Stimulated activated CD8-positive, alpha-beta memory T cell treated with anti-CD3 and anti-CD28 coated beads, Interleukin-4, amount 100 ng/mL, for 48 hours (primary cell): ENCODE results near the gene TFE3.
"Not testable (repeated sequence)": the region's sequence is repeated elsewhere in the genome, so short reads cannot be mapped to it uniquely, and the experiment has no call there.

Experiments used
- DNase-seq: peaks from one replicate; pipeline ENCODE4 v3.0.0-alpha.2; 2020

TFE3 gene

DNA sequence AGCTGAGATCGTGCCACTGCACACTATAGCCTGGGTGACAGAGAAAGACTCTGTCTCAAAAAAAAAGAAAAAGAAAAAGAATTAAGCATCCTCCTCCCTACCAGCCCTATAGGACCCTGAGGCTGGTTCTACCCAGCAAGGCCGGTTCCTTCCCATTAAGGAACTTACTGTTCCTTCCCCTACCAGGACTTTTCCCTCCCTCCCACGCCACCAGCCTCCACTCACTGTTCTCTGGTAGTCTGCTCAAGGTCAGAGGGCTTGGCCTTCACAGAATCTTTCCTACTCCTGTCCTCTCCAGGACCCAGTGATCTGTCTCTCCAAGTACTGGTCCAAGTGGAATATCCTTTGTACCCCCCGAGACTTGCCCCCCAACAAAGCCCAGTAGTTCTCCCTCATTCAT lies 42.5 kb downstream of the TFE3 start:
- DNase-seq = no peak

DNA sequence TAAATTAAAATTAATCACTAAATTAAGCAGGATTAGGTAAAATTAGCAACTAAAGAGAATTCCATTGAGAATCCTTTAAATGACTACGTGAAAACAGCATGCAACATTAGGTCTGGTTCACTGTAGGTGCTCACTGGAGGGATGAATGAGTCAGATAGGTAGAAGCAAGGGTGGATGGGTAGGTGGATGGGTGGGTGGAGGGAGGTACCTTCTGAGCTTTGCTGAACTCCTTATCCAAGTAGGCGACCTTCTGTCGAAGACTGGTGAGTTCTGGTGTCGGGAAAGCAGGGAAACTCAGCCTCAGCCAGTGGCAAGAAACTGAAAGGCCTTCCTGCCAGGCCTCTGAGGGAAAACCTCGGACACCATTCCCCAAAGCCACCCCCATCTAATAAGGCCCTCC lies 44.1 kb downstream of the TFE3 start:
- no peak for DNase-seq

DNA sequence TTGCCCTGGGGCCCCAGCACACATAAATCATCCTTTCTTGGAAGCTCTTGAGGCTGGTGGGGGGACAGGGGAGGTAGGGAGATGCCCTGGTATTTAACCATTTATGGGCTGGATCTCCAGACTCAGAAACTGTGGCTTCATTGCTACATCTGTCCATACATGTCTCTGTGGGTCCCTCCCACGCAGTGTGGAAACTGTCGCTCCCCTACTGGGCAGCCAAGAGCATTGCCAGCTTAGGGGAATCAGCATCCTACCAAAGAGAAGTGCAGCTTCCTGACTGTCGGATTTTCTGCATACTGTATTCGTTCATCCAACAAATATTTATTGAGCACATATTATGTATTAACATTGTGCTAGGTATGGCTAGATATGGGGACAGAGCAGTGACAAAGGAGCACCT lies 44.8 kb downstream of the TFE3 start:
- no peak for DNase-seq

DNA sequence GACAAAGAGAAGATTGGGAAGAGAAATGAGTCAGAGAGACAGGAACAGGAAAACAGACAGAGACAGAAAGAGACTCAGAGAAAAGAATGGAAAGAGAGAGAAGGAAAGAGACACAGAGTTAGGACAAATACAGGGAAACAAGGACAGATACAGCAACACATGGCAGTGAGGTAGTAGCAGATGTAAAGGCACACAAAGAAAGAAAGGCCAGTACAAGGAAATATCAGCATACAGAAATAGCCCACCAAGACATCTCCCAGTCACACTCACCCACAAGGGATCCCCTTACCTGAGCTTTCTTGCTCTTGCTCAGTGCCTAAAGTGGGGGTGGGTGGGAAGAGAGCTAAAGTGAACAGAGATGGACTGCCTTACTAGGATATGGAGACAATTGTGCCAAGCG lies 45.3 kb downstream of the TFE3 start:
- DNase-seq = no peak

DNA sequence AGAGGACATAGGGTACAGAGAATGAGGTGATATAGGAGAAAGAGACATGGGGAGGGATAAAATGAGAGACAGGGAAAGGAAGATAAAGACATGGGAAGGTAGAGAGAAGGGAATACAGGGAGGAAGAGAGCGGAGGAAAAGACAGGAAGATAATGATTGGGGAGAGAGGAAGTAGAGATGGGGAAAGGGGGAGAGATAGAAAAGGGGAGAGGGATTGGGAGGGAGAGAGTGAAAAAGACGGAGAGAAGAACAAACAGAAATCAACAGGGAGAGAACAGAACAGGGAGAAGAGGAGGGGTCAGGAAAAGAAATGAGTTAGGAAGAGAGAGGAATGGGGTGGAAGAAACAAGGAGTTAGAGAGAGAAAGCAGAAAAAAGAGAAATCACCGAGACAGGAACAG lies 45.7 kb downstream of the TFE3 start:
- DNase-seq = no peak

DNA sequence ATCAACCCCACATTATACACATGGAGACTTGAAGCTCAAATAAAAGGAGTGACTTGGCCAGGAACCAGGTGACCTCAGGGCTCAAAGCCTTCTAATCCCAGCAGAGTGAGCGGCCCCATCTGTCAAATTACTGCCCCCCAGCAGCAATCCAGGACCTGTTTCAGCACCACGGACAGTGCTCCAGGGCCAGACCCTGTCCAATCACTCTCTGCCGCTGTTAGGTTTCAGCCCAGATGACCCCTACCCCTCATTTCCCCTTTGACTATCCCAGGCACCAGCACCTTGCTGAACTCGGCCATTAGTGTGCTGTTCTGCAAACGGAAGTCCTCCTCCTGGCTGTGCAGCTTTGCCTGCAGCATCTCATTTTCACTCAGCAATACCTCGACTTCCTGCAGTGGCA lies 46.2 kb downstream of the TFE3 start:
- DNase-seq = no peak

DNA sequence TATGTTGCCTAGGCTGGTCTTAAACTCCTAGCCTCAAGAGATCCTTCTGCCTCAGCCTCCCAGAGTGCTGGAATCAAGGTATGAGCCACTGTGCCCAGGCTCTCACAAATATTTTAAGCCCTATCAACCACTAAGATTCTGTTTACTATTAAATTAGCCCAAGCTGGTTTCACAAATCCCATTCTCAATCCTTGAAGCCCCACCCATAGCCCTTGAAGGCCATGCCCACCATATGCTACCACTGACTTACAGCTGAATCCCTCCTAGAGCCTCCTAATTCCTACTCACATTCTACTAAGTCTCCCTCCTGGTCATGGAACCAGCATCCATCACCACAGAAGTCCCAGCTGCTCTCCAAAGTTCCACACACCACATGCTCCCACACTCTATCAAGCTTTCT lies 50.8 kb downstream of the TFE3 start:
- DNase-seq = no peak

DNA sequence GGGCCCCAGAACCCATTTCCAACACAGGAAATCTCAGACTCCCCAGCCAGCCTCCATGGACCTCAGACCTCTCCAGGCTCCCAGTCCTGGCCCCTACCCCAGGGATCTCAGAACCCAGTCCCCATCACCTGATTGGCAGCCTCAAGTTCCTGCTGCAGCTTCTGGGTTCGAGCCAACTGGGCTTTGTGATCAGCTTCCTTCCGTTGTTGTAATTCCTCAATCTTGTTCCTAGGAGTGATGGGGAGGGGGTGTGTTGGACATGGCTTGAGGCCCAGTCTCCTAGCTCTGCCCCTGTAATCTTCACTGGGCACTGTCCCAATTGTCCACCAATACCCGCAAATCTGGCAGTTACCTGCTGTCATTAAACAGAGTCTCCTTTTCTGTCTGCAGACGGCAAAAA lies 53.7 kb downstream of the TFE3 start:
- DNase-seq = no peak

DNA sequence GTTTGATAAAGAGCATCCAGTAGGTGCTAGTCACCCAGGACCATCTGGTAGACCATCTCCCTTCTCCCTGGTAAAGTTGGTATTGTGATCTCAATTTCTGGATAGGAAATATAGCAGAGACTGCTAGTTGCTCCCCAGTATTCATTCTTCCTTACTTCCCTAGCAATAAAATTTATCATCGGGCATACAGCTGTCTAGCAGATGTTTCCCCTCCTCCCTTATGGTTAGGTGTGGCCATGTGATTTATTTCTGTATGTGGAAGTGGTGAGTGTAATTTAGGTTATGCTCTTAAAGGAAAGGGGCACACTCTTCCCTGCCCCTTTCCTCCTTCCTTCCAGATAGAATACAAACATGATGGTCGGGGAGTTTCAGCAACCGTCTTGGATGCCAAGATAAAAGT lies 59.3 kb downstream of the TFE3 start:
- DNase-seq = no peak

DNA sequence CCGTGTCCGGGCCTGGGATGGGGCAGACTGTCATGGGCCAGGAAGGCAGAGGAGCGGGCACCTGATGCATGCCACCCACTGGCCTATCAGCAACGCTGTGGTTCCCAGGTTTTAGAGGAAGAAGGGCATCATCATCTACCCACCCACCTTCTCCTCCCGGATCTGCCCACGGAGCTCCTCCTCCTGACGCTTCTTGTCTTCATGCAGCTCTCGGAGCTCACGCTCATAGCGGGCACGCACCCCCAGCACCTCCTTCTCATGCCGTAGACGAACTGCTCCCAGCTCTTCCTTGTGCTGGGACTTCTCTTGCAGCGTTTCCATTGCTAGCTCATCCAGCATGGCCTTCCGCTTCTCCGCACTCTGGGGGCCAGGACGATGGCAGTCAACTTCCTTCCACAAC lies 60.1 kb downstream of the TFE3 start:
- no peak for DNase-seq

DNA sequence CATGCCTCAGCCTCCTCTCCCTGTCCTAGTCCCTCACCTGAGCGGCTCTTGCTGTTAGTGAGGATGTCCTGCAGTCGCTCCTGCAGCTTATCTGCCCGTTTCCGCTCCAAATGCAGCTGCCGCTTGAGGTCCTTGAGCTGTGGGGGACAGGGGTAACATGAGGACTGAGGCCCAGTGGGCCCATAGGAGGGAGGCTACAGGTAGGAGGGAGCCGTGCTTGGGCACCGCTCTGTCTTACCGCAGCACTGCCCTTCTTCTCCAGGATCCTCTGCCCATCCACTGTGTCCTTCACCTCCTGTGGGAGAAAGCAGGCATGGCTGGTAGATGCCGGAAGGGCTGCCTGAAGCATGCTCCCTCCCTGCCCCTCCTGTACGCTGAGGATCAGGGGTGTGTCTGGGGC lies 62.0 kb downstream of the TFE3 start:
- DNase-seq = no peak

DNA sequence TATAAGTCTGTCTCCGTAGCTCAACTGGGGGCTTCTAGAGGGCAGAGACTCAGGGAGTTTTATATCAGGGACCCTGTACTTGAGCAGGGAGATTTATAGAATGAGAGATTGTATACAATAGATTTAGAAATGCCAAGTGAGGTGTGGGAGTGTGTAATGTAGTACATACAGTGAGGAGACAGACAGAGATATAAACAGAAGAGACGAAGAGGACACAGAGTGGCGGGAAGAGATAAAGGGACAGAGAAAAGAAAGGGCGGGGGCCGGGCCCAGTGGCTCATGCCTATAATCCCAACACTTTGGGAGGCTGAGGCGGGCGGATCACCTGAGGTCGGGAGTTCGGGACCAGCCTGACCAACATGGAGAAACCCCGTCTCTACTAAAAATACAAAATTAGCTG lies 62.8 kb downstream of the TFE3 start:
- DNase-seq = not testable (repeated sequence)
